Measurements from ENCODE around the gene MCM9. TPM values are rescaled to one million over a fixed set of nuclear protein-coding genes. Genes with fewer than 3 reads are reported as not detected.

Gene MCM9
- polyA plus RNA-seq, 3 donors, result 9.4 to 11.9 (median 9.8) TPM

DNA sequence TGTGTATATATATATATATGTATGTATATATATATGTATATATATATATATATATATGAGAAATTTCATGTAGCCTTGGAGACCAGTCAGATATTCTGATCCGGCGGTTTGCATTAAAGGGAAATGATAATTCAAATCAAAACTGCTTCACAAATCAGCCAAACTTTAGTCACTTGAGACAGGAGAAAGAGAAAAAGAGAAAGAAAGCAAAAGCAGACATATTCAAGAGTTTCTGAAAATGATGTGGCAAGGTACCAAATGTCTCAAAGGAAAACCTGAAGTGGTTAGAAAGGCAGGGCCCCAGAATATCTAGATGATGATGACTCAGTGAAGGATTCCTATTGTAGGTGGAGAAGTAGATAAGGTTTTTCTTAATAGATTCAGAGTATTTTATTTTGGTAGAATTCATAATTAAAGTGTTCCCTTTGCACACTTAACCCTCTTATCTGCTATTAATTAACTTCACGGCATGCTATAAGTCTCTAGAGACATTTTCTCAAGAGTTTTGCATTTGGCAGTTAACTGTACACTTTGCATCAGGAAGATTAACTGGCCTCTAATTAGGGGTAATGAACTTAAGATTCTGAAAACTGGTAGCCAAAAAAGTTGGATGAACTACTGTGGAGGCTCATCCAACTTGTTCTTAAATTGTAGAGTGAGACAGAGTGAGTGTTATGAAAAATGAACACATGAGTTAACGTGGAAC, 91.1 kb downstream of the MCM9 start:
- H3K9ac ChIP-seq (ENCODE audit: insufficient read depth, low read length, poor library complexity, severe bottlenecking), result no peak overlapping the region
- no peak overlapping the region for H3K4me3 ChIP-seq (replicated peaks in 1 of 3; ENCODE audit: low read depth in 2 of 3, low read length in 3 of 3)
- intact Hi-C loops (cut with micrococcal nuclease), result no loop called here
- H3K4me1 ChIP-seq (ENCODE audit: control insufficient read depth in 1 of 2, insufficient read depth in 2 of 2, low read length in 2 of 2), result no peaks in the 10 kb centered on the region
- H3K4me3 Mint-ChIP-seq, result no peak overlapping the region
- H3K36me3 ChIP-seq (replicated peaks in 1 of 2; ENCODE audit: control insufficient read depth in 1 of 2, insufficient read depth in 2 of 2, low read length in 2 of 2), result peaks cover 4 to 46% of the 10 kb centered on the region in 2 donors
- peaks cover 51 to 70% of the 10 kb centered on the region in 2 donors for H3K36me3 Mint-ChIP-seq
- H3K79me2 ChIP-seq (ENCODE audit: insufficient read depth, low read length), result peaks cover 6% of the 10 kb centered on the region
- TF ChIP-seq, protein P1, sequence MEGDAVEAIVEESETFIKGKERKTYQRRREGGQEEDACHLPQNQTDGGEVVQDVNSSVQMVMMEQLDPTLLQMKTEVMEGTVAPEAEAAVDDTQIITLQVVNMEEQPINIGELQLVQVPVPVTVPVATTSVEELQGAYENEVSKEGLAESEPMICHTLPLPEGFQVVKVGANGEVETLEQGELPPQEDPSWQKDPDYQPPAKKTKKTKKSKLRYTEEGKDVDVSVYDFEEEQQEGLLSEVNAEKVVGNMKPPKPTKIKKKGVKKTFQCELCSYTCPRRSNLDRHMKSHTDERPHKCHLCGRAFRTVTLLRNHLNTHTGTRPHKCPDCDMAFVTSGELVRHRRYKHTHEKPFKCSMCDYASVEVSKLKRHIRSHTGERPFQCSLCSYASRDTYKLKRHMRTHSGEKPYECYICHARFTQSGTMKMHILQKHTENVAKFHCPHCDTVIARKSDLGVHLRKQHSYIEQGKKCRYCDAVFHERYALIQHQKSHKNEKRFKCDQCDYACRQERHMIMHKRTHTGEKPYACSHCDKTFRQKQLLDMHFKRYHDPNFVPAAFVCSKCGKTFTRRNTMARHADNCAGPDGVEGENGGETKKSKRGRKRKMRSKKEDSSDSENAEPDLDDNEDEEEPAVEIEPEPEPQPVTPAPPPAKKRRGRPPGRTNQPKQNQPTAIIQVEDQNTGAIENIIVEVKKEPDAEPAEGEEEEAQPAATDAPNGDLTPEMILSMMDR (IDR thresholded peaks at IDR 0.05), result no peak
- H3K27ac Mint-ChIP-seq, result peak overlapping the region in 2 of 7 donors; percentile 4 to 46
- H3K27me3 ChIP-seq (ENCODE audit: control insufficient read depth in 2 of 2, insufficient read depth in 2 of 2, low read length in 2 of 2), result no peaks in the 10 kb centered on the region
- H3K9me3 ChIP-seq (replicated peaks in 1 of 2; ENCODE audit: control insufficient read depth in 1 of 2, insufficient read depth in 1 of 2, low read length in 2 of 2), result peaks cover 13 to 24% of the 10 kb centered on the region in 2 donors
- no peaks in the 10 kb centered on the region for H3K27me3 Mint-ChIP-seq (ENCODE audit: low read depth in 3 of 3)
- DNase-seq, result no peak
- H3K27ac ChIP-seq (ENCODE audit: low read depth in 1 of 2, low read length in 2 of 2), result no peak overlapping the region
- H2AFZ ChIP-seq (ENCODE audit: insufficient read depth, low read depth, low read length, poor library complexity, severe bottlenecking), result no peak overlapping the region
- WGBS (ENCODE audit: insufficient coverage), result no CpG with 5 or more reads among the region's 4 CpGs
- no peak overlapping the region for H3K4me2 ChIP-seq (replicated peaks; ENCODE audit: extremely low read depth, low read length, poor library complexity, severe bottlenecking)
- no peaks in the 10 kb centered on the region for H3K4me1 Mint-ChIP-seq
- H3K9me3 Mint-ChIP-seq, result peaks cover 14 to 25% (median 20%) of the 10 kb centered on the region in 7 donors
- H4K20me1 ChIP-seq (ENCODE audit: insufficient read depth, low read length), result peaks cover 5% of the 10 kb centered on the region

DNA sequence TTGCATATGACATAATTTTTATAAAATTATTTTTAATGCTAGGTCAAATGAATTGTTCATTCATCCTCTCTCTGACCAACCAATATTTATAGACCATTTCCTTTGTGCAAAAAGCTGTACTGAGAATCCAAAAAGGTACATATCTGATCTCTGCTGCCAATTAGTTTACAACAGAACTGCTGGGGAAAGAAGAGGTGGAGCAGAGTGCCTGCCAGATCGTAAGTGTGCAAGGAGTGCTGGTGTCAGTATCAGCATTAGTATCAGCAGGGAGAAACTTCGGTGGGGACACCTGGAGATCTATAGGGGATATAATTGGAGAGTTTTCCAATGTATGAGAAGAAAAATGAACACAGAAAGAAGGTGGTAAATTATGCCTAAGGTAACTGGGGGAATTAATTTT, 104.3 kb downstream of the MCM9 start:
- H3K9me3 Mint-ChIP-seq, result peaks cover 0 to 3% (median 2%) of the 10 kb centered on the region in 7 donors
- H3K4me3 Mint-ChIP-seq, result no peak overlapping the region
- no peak overlapping the region for H3K4me2 ChIP-seq (replicated peaks; ENCODE audit: extremely low read depth, low read length, poor library complexity, severe bottlenecking)
- WGBS (ENCODE audit: insufficient coverage), result 95% methylated on average over 2 of the region's 2 CpGs
- no peaks in the 10 kb centered on the region for H3K4me1 Mint-ChIP-seq
- H3K27ac ChIP-seq (ENCODE audit: low read depth in 1 of 2, low read length in 2 of 2), result no peak overlapping the region
- peaks cover 12% of the 10 kb centered on the region for H4K20me1 ChIP-seq (ENCODE audit: insufficient read depth, low read length)
- H3K9me3 ChIP-seq (replicated peaks in 1 of 2; ENCODE audit: control insufficient read depth in 1 of 2, insufficient read depth in 1 of 2, low read length in 2 of 2), result no peaks in the 10 kb centered on the region
- DNase-seq, result no peak
- H3K27me3 Mint-ChIP-seq (ENCODE audit: low read depth in 3 of 3), result no peaks in the 10 kb centered on the region
- peaks cover 32 to 41% of the 10 kb centered on the region in 2 donors for H3K36me3 ChIP-seq (replicated peaks in 1 of 2; ENCODE audit: control insufficient read depth in 1 of 2, insufficient read depth in 2 of 2, low read length in 2 of 2)
- H3K4me1 ChIP-seq (ENCODE audit: control insufficient read depth in 1 of 2, insufficient read depth in 2 of 2, low read length in 2 of 2), result no peaks in the 10 kb centered on the region
- no peak overlapping the region for H3K9ac ChIP-seq (ENCODE audit: insufficient read depth, low read length, poor library complexity, severe bottlenecking)
- H3K4me3 ChIP-seq (replicated peaks in 1 of 3; ENCODE audit: low read depth in 2 of 3, low read length in 3 of 3), result no peak overlapping the region
- no peaks in the 10 kb centered on the region for H3K27me3 ChIP-seq (ENCODE audit: control insufficient read depth in 2 of 2, insufficient read depth in 2 of 2, low read length in 2 of 2)
- H3K27ac Mint-ChIP-seq, result peak overlapping the region in 1 of 7 donors; percentile 5
- no peak overlapping the region for H2AFZ ChIP-seq (ENCODE audit: insufficient read depth, low read depth, low read length, poor library complexity, severe bottlenecking)
- TF ChIP-seq, protein P1 (IDR thresholded peaks at IDR 0.05), result no peak
- intact Hi-C loops (cut with micrococcal nuclease), result no loop called here
- peaks cover 40 to 45% of the 10 kb centered on the region in 2 donors for H3K36me3 Mint-ChIP-seq
- H3K79me2 ChIP-seq (ENCODE audit: insufficient read depth, low read length), result no peaks in the 10 kb centered on the region

All from CD14-positive monocyte (primary cell).